ENCODE results near the gene IL17RE.

Gene IL17RE

GRCh38 chr3:9876991-9877390, 25.7 kb upstream of the IL17RE start:
- Histone ChIP-seq H3K27me3 (no peaks in the 10 kb centered on the region), H3K27ac (no peak overlapping the region), H3K9ac (no peak overlapping the region), H3K36me3 (no peaks in the 10 kb centered on the region), H3K4me2 (no peak overlapping the region), H4K20me1 (no peaks in the 10 kb centered on the region), H3K9me3 (replicated peaks in 1 of 11) (no peaks in the 10 kb centered on the region), H3K4me3 (no peak overlapping the region), H3K4me1 (no peaks in the 10 kb centered on the region)
- TF ChIP-seq Cebpa-rat (IDR thresholded peaks at IDR 0.05) = no peak

DNA sequence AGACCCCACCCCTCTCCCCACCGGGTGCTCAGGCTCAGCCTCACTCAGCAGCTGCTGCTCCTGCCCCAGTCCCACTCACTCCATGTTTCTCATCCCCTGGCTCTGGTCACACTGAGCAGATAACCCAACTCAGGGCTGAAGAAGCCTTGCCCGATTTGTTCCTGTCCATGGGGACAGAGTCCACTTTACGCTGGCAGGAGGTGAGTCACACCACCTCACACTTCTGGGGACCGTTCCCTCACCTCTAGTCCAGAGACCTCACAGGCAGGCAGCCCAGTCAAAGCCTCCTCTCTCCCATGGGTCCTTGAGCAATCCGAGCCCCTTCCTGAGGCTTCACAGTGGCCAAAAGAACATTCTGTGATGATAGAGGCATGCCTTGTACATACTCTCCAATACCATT, 23.9 kb upstream of the IL17RE start:
- no peak overlapping the region for H3K9ac ChIP-seq
- no peak for TF ChIP-seq Cebpa-rat (IDR thresholded peaks at IDR 0.05)
- H3K4me1 ChIP-seq = no peaks in the 10 kb centered on the region
- H4K20me1 ChIP-seq = no peaks in the 10 kb centered on the region
- no peak overlapping the region for H3K4me2 ChIP-seq
- H3K9me3 ChIP-seq (replicated peaks in 1 of 11) = no peaks in the 10 kb centered on the region
- H3K36me3 ChIP-seq = no peaks in the 10 kb centered on the region
- H3K4me3 ChIP-seq = no peak overlapping the region
- no peaks in the 10 kb centered on the region for H3K27me3 ChIP-seq
- no peak overlapping the region for H3K27ac ChIP-seq

DNA sequence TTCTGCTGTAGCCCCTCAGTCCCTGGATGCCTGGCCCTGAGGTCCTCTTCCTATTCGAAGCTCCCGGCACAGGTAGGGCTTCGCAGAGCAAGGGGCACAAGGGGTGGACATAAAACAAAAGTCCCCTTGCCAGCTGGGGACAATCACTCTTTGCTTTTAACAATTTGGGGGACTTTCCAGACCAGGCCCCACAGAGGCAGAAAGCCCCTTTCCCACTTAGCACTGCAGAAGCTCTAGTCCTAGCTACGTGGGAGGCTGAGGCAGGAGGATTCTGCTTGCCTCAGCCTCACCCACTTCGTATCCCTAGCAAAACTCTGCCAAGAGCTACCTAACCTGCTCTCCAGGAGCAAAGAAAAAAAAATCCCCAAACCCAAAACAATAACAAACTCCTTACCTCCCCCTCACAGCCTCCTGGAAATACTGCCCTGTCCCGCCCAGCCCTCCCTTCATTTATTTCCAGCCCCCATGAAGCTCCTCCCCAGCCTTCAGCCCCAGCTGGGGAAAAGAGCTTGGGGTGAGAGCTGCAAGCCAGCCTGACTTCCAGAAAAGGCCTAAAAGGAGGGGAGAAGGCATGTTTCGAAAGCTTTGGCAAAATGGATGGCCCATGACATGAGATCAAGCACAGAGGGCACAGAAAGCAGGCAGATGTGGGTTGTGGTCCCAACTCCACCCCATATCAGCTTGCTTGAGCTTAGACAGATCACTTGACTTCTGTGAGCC, 22.7 kb upstream of the IL17RE start, which contains the start of gene CIDEC:
Gene CIDEC, minus strand, starts transcription at position 424 of the 720 bp plus-strand sequence. CDS start 1,767 bp downstream, outside the sequence.
- no peaks in the 10 kb centered on the region for H3K36me3 ChIP-seq
- no peaks in the 10 kb centered on the region for H4K20me1 ChIP-seq
- TF ChIP-seq Cebpa-rat (IDR thresholded peaks at IDR 0.05) = no peak
- H3K27me3 ChIP-seq = no peaks in the 10 kb centered on the region
- H3K4me3 ChIP-seq = no peak within 1 kb of the TSS
- no peak within 1 kb of the TSS for H3K4me2 ChIP-seq
- no peak within 1 kb of the TSS for H3K9ac ChIP-seq
- no peak within 1 kb of the TSS for H3K27ac ChIP-seq
- H3K9me3 ChIP-seq (replicated peaks in 1 of 11) = no peaks in the 10 kb centered on the region
- no peaks in the 10 kb centered on the region for H3K4me1 ChIP-seq

DNA sequence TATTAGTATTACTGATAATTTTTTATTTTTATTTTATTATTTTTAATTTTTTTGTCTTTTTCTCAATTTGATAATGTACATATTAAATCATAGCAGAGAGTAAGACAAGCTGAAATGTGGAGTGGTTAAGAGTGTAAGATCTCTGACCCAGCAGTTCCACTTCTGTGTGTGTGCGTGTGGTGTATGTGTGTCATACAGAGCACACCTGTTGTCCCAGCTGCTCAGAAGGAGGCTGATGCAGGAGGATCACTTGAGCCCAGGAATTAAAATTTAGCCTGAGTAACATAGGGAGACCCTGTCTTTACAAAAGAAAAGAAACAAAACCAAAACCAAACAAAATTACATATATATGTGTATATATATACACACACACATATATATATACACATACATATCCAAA, 21.2 kb upstream of the IL17RE start:
- no peaks in the 10 kb centered on the region for H4K20me1 ChIP-seq
- no peak for TF ChIP-seq Cebpa-rat (IDR thresholded peaks at IDR 0.05)
- no peak overlapping the region for H3K4me3 ChIP-seq
- H3K9me3 ChIP-seq (replicated peaks in 1 of 11) = no peaks in the 10 kb centered on the region
- no peak overlapping the region for H3K4me2 ChIP-seq
- no peaks in the 10 kb centered on the region for H3K27me3 ChIP-seq
- no peak overlapping the region for H3K27ac ChIP-seq
- no peaks in the 10 kb centered on the region for H3K36me3 ChIP-seq
- H3K9ac ChIP-seq = no peak overlapping the region
- no peaks in the 10 kb centered on the region for H3K4me1 ChIP-seq

GRCh38 chr3:9883706-9884554, 18.7 kb upstream of the IL17RE start:
- Histone ChIP-seq H3K36me3 (no peaks in the 10 kb centered on the region), H3K9ac (no peak overlapping the region), H3K4me1 (peaks cover 0 to 6% (median 3%) of the 10 kb centered on the region in 10 experiments; a peak in 8 of 20 replicates), H3K4me2 (no peak overlapping the region), H4K20me1 (no peaks in the 10 kb centered on the region), H3K4me3 (no peak overlapping the region), H3K27ac (no peak overlapping the region), H3K27me3 (no peaks in the 10 kb centered on the region), H3K9me3 (replicated peaks in 1 of 11) (no peaks in the 10 kb centered on the region)
- no peak for TF ChIP-seq Cebpa-rat (IDR thresholded peaks at IDR 0.05)

DNA sequence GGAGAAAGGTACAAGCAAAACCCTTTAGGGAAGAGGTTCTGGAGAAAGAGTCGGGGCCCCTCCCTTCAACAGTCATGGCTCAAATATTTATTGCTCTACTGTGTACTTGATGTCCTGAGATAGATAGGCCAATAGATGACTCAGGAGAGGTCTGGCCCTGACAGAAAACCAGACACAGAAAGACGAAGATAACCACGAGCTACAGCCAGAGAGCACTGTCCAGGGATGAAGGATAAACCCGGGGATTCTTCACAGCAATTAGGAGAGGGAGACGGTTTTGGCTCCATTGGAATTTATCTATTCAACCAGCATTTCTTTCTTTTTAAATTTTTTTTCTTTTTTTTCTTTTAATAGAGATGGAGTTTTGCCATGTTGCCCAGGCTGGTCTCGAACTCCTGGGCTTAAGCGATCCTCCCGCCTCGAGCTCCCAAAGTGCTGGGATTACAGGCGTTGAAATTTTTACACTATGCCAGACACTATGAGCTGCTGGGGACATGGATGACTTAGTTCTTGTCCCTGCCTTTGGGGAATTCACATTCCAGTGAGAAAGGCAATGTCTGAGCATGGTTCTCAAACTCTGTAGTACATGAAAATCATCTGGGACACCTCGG, 18.0 kb upstream of the IL17RE start:
- Histone ChIP-seq H3K9me3 (replicated peaks in 1 of 11) (no peaks in the 10 kb centered on the region), H3K4me3 (no peak overlapping the region), H3K27me3 (no peaks in the 10 kb centered on the region), H3K27ac (no peak overlapping the region), H3K36me3 (no peaks in the 10 kb centered on the region), H3K4me1 (peaks cover 0 to 12% (median 6%) of the 10 kb centered on the region in 10 experiments; a peak in 12 of 20 replicates), H3K4me2 (no peak overlapping the region), H4K20me1 (no peaks in the 10 kb centered on the region), H3K9ac (no peak overlapping the region)
- no peak for TF ChIP-seq Cebpa-rat (IDR thresholded peaks at IDR 0.05)

GRCh38 chr3:9886328-9886727, 16.3 kb upstream of the IL17RE start:
- Histone ChIP-seq H3K9me3 (replicated peaks in 1 of 11) (no peaks in the 10 kb centered on the region), H3K27ac (no peak overlapping the region), H3K36me3 (no peaks in the 10 kb centered on the region), H3K4me3 (no peak overlapping the region), H3K4me2 (no peak overlapping the region), H3K27me3 (no peaks in the 10 kb centered on the region), H4K20me1 (no peaks in the 10 kb centered on the region), H3K9ac (no peak overlapping the region), H3K4me1 (peaks cover 6 to 19% (median 12%) of the 10 kb centered on the region in 10 experiments; a peak in 18 of 20 replicates)
- no peak for TF ChIP-seq Cebpa-rat (IDR thresholded peaks at IDR 0.05)

GRCh38 chr3:9887480-9887879, 15.2 kb upstream of the IL17RE start:
- Histone ChIP-seq H3K27ac (no peak overlapping the region), H3K27me3 (no peaks in the 10 kb centered on the region), H3K36me3 (peaks cover 4 to 10% (median 9%) of the 10 kb centered on the region in 11 experiments; a peak in 21 of 22 replicates), H4K20me1 (peaks cover 0 to 11% (median 5%) of the 10 kb centered on the region in 11 experiments; a peak in 12 of 22 replicates), H3K4me3 (no peak overlapping the region), H3K4me2 (no peak overlapping the region), H3K4me1 (peaks cover 17 to 31% (median 24%) of the 10 kb centered on the region in 10 experiments), H3K9ac (no peak overlapping the region), H3K9me3 (replicated peaks in 1 of 11) (no peaks in the 10 kb centered on the region)
- no peak for TF ChIP-seq Cebpa-rat (IDR thresholded peaks at IDR 0.05)

GRCh38 chr3:9888540-9888939, 14.1 kb upstream of the IL17RE start:
- Histone ChIP-seq H3K4me1 (peaks cover 27 to 41% (median 31%) of the 10 kb centered on the region in 10 experiments), H3K27ac (no peak overlapping the region), H3K27me3 (no peaks in the 10 kb centered on the region), H3K9me3 (replicated peaks in 1 of 11) (no peaks in the 10 kb centered on the region), H4K20me1 (peaks cover 0 to 22% (median 16%) of the 10 kb centered on the region in 11 experiments; a peak in 17 of 22 replicates), H3K36me3 (peaks cover 15 to 21% (median 19%) of the 10 kb centered on the region in 11 experiments), H3K4me2 (peak overlapping the region in 4 of 11 experiments; percentile 1 to 22 (median 14); a peak in 5 of 22 replicates), H3K9ac (no peak overlapping the region), H3K4me3 (no peak overlapping the region)
- no peak for TF ChIP-seq Cebpa-rat (IDR thresholded peaks at IDR 0.05)
